Measurements from ENCODE around the gene KIF14.
"Not testable (repeated sequence)": the region's sequence is repeated elsewhere in the genome, so short reads cannot be mapped to it uniquely, and the experiment has no call there.

KIF14 gene

DNA sequence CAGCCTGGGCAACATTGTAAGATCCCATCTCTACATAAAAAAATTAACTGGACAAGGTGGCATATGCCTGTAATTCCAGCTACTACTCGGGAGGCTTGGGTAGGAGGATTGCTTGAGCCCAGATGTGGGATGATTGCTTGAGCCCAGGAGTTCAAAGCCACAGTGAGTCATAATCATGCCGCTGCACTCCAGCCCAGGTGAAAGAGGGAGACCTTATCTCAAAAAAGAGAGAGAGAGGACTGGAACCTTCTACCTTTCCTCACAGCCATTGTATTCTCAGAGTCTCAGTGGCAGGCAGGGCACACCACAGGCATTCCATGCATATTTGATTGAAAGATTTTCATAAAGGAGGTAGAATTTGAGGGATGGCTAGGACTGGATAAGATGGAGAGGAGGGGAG lies 78.4 kb downstream of the KIF14 start:
- Mint-ChIP-seq H3K27ac (no peak overlapping the region), H3K4me1 (ENCODE audit: low read depth) (peaks cover 1% of the 10 kb centered on the region), H3K36me3 (ENCODE audit: low read depth) (no peaks in the 10 kb centered on the region), H3K27me3 (ENCODE audit: low read depth) (peaks cover 9% of the 10 kb centered on the region), H3K9me3 (peaks cover 3% of the 10 kb centered on the region), H3K4me3 (no peak overlapping the region)

DNA sequence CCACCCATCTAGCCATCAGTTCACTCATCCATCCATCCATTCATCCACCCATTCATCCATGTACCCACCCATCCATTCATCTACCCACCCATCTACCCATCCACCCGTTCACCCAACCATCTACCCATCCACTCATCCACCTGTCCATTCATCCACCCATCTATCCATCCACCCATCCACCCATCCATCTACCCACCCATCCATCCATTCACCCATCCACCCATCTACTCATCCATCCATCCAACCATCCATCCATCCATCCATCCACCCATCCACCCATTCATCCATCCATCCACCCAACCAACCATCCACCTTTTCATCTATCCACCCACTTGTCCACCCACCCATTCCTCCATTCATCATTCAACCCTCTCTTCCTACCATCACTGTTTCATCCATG lies 80.3 kb downstream of the KIF14 start:
- Mint-ChIP-seq H3K27ac (no peak overlapping the region), H3K4me1 (ENCODE audit: low read depth) (no peaks in the 10 kb centered on the region), H3K27me3 (ENCODE audit: low read depth) (peaks cover 3% of the 10 kb centered on the region), H3K4me3 (no peak overlapping the region), H3K36me3 (ENCODE audit: low read depth) (no peaks in the 10 kb centered on the region), H3K9me3 (peaks cover 3% of the 10 kb centered on the region)

DNA sequence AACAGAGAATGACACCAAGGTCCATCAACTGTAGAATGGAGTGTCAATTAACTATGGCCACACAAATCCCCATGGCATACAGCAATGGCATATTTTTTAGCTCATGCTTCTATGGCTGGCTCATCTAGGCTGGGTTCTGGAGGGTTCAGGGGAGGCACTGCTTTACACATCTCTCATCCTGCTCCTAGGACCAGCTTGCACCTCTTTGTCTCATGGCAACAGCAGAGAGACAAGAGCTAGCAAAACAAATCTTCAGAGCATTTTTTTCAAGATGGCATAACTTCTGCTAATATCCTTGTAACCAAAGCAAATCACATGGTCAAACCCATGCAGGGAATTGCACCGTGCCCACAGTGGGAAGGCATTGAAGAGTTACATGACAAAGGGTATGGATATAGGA lies 82.4 kb downstream of the KIF14 start:
- H3K36me3 Mint-ChIP-seq (ENCODE audit: low read depth): peaks cover 2% of the 10 kb centered on the region
- H3K4me1 Mint-ChIP-seq (ENCODE audit: low read depth): no peaks in the 10 kb centered on the region
- H3K9me3 Mint-ChIP-seq: peaks cover 3% of the 10 kb centered on the region
- no peak overlapping the region for H3K27ac Mint-ChIP-seq
- H3K4me3 Mint-ChIP-seq: no peak overlapping the region
- H3K27me3 Mint-ChIP-seq (ENCODE audit: low read depth): peaks cover 3% of the 10 kb centered on the region

DNA sequence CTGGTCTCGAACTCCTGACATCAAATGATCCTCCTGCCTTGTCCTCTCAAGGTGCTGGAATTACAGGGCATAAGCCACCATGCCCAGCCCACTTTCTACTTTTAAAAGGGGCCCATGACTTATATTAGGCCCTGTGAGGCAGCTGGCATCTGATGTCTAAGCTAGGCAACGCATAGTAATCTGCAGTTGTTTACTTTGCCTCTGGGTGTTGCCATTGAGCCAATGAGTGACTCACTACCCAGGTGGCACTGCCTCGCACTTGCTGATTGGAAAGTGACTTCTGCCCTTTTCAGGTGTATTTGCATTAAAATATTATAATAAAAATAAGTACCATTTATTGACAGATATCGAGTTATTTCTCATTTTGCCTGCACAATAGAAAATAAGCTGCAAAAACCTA lies 84.9 kb downstream of the KIF14 start:
- H3K9me3 Mint-ChIP-seq: peaks cover 3% of the 10 kb centered on the region
- H3K4me3 Mint-ChIP-seq: no peak overlapping the region
- peaks cover 2% of the 10 kb centered on the region for H3K36me3 Mint-ChIP-seq (ENCODE audit: low read depth)
- H3K4me1 Mint-ChIP-seq (ENCODE audit: low read depth): peaks cover 6% of the 10 kb centered on the region
- H3K27me3 Mint-ChIP-seq (ENCODE audit: low read depth): peaks cover 3% of the 10 kb centered on the region
- H3K27ac Mint-ChIP-seq: no peak overlapping the region

DNA sequence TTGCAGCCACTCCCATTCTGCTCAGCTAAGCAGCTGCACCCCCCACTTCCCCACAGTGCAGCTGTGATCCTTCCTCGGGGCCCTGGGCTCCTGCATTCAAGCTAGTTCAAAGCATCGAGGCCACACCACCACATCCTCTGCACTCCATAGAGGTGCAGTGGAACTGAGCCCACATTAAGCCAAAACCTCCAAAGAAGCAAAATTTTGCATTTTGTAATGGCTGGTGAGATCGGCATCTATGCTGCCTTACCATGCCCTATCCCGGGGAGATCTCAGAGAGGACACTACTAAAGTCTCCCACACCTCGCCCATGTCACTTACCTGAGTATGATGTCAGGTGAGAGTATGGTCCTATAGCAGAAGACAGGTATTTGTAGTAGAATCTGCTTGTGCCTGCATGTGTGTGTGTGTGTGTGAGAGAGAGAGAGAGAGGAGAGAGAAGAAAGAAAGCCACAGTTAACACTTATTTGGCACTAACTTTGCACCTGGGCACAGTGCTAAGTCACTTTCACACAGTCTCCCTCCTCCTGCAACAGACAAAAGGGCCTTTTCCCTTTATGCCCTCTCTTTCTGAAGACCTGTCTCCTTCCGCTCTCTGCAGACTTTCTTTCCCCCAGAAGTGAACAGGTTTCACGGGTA lies 89.8 kb downstream of the KIF14 start:
- peaks cover 3% of the 10 kb centered on the region for H3K27me3 Mint-ChIP-seq (ENCODE audit: low read depth)
- H3K36me3 Mint-ChIP-seq (ENCODE audit: low read depth): peaks cover 2% of the 10 kb centered on the region
- peak overlapping the region; percentile 3 for H3K27ac Mint-ChIP-seq
- no peaks in the 10 kb centered on the region for H3K9me3 Mint-ChIP-seq
- no peak overlapping the region for H3K4me3 Mint-ChIP-seq
- peaks cover 8% of the 10 kb centered on the region for H3K4me1 Mint-ChIP-seq (ENCODE audit: low read depth)

DNA sequence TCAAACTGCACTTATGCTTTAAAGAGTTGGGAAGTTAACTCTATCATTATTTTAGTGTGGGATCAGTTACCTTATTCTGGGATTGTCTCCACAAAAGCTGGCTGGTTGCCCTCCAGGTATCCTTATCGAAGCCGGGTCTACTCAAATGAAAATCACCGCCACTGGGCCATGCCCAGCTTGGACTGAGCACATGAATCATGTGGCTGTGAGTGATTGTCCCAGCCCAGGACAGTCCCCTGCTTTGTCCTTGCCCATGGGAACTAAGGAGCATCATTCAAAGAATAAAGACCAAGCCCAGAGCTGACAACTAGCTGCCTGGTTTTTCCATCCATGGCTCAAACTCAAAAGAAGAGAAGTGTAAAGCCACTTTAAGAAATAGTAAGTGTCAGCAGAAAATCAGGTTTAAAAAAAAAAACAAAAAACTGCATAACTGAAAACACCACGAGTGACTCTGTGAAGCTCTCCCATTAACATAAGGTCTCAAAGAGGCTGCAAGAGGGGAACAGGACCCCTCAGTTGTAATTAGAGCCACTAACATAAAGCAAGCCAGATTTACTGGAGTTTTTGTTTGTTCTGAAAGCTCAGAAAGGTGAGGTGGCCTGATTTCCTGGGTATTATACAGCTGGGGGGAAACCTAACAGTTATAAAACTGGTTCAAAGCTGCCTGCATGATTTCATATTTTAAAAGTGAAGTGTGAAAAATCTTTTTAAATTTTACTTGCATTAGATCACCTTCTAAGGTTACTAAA lies 91.5 kb downstream of the KIF14 start:
- Mint-ChIP-seq H3K4me1 (ENCODE audit: low read depth) (peaks cover 8% of the 10 kb centered on the region), H3K36me3 (ENCODE audit: low read depth) (peaks cover 2% of the 10 kb centered on the region), H3K9me3 (no peaks in the 10 kb centered on the region), H3K27ac (no peak overlapping the region), H3K27me3 (ENCODE audit: low read depth) (peaks cover 3% of the 10 kb centered on the region), H3K4me3 (no peak overlapping the region)

DNA sequence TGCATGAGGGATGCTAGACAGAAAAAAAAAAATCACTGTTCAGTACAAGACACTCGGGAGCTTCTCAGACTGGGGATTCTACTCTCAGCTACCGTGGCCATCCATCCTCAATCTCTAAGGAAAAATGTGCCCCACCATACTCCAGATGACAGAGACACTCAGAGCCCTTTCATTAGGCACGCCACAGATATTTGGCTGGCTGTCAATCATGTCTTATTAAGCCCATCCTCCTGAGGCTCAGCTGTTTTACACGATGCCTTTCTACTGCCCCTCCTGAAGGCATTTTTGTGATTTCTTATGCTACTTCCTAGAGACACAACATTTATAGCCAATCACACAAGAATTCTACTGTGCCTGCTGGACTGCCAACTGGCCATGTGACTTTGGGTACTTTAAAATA lies 92.9 kb downstream of the KIF14 start:
- H3K27me3 Mint-ChIP-seq (ENCODE audit: low read depth): peaks cover 3% of the 10 kb centered on the region
- no peaks in the 10 kb centered on the region for H3K9me3 Mint-ChIP-seq
- no peak overlapping the region for H3K27ac Mint-ChIP-seq
- peaks cover 8% of the 10 kb centered on the region for H3K4me1 Mint-ChIP-seq (ENCODE audit: low read depth)
- H3K36me3 Mint-ChIP-seq (ENCODE audit: low read depth): no peaks in the 10 kb centered on the region
- H3K4me3 Mint-ChIP-seq: no peak overlapping the region

DNA sequence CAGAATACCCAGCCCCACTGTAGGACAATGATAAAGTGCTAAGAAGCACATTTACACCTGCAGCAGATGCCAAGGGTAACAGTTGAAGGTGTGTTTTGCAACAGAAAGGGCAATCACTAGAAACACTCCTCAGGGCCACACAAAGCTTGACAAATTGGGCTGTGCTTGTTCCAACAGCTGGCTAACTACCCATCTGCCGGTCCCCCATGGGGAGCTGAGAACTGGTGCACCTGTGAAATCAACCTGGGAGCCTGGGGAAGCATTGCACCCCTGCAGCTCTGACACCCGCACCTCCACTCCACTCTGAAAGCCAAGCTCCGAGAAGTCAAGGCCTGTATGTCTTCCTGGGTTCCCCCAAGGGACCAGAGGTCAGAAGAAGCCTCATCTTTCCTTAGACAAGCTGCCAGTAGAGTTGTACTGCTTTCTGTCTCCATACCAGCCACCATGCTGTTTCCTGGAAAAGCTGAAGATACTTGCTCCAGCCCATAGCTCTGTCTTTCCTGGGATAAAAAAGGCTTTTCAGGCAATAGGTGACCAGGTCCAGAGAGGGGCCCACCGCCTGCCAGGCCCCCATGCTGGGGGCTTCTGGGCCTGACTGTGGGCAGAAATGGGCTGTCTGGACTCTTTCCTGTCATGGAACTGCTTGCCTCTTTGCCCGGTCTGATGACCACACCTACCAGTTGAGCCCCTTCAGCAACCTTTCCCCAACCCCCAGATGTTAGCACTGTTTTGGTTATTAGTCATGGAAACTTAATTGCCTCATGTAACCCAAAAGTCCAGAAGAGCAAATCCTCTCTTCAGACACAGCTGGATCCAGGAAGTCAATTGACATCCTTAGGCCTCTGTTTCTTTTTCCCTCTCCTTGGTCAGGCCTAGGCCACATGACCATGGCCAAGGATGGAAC lies 93.6 kb downstream of the KIF14 start:
- no peak overlapping the region for H3K27ac Mint-ChIP-seq
- peaks cover 8% of the 10 kb centered on the region for H3K4me1 Mint-ChIP-seq (ENCODE audit: low read depth)
- H3K36me3 Mint-ChIP-seq (ENCODE audit: low read depth): no peaks in the 10 kb centered on the region
- peaks cover under 1% of the 10 kb centered on the region for H3K27me3 Mint-ChIP-seq (ENCODE audit: low read depth)
- H3K9me3 Mint-ChIP-seq: no peaks in the 10 kb centered on the region
- H3K4me3 Mint-ChIP-seq: no peak overlapping the region

DNA sequence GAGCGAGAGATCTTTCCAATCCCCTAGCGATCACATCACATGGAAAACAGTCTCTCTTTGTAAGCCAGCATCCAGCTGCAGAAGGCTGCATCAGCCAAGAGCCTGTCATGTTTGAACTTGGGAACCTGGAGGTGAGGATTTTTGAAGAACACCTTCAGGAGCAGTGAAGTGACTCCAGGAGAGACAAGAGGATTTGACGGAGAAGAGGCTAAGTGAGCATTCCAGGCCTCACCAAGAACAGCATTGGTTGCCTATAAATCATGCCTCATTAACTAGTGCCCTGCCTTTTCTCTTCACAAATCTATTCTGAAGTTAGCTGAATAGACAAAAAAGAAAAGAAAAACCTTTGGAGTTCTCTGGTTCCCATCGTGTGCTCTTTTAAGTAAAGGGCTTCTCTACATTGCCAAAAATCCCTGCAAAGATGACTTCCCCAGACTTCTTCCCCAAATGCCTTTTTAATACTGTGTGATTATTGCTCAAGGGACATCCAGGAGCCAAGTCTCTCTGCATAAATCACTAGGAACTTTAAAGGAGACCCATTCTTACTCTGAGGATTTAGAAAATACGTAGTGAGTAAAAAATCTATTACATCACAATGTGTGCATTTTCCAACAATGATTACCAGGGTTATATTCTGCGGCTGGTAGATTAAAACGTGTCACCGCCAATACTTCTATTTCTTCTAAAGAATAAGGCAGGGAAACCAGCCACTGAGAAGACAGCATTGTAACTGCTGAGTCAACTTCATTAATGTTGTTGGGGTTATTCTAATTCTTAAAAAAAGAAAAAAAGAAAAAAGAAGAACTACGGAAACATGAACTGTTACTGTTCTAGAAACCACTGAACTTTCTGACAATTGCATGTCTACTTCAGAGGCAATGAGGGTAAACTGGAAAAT lies 95.2 kb downstream of the KIF14 start:
- Mint-ChIP-seq H3K9me3 (no peaks in the 10 kb centered on the region), H3K27ac (no peak overlapping the region), H3K27me3 (ENCODE audit: low read depth) (no peaks in the 10 kb centered on the region), H3K36me3 (ENCODE audit: low read depth) (no peaks in the 10 kb centered on the region), H3K4me3 (no peak overlapping the region), H3K4me1 (ENCODE audit: low read depth) (no peaks in the 10 kb centered on the region)

DNA sequence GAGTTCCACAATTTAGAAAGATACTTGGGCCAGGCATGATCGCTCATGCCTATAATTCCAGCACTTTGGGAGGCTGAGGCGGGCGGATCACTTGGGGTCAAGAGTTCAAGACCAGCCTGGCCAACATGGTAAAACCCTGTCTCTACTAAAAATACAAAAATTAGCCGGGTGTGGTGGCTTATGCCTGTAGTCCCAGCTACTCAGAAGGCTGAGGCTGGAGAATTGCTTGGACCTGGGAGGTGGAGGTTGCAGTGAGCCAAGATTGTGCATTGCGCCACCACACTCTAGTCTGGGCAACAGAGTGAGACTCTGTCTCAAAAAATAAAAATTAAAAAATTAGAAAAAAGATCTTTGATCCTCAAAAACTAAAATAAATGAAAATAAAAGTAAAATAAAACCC lies 96.0 kb downstream of the KIF14 start:
- H3K27me3 Mint-ChIP-seq (ENCODE audit: low read depth); H3K36me3 Mint-ChIP-seq (ENCODE audit: low read depth); H3K4me1 Mint-ChIP-seq (ENCODE audit: low read depth); H3K4me3 Mint-ChIP-seq; H3K9me3 Mint-ChIP-seq; H3K27ac Mint-ChIP-seq: not testable (repeated sequence)

DNA sequence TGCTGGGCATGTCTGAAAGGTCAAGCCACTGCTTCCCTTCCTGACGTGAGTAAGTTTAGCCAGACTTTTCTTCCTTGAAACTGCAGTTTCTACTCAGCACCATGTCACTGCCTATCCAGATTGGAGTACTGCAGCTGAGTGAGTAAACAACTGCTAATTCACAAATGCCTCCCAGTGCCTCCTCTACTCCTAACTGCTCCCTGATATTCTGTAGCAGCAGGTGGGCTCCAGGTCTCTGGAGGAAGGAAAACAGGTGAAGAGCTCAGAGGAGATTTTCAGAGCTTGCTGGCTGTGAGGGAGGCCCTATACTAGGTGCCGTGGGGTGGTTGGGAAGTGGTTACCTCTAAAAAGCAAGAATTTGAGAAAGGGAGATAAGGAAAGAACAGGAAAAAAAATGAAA lies 96.5 kb downstream of the KIF14 start:
- Mint-ChIP-seq H3K36me3 (ENCODE audit: low read depth) (no peaks in the 10 kb centered on the region), H3K4me3 (no peak overlapping the region), H3K4me1 (ENCODE audit: low read depth) (no peaks in the 10 kb centered on the region), H3K9me3 (no peaks in the 10 kb centered on the region), H3K27me3 (ENCODE audit: low read depth) (no peaks in the 10 kb centered on the region), H3K27ac (no peak overlapping the region)

DNA sequence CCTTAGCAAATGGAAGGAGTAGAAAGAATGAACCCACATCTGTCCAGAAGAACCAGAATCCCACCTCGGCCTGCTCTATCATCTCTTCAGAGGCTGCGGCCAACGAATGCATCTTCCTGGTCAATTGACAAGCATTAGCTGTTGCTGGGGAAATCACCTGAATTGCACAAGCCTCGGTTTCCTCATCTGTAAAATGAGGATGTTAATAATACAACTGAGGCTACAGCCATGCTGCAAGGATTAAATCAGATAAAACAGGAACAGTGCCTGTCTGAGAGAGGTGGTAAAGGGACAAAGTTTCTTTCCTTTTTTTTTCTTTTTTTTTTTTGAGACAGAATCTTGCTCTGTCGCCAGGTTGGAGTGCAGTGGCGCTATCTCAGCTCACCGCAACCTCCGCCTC lies 99.8 kb downstream of the KIF14 start:
- Mint-ChIP-seq H3K4me3 (no peak overlapping the region), H3K4me1 (ENCODE audit: low read depth) (no peaks in the 10 kb centered on the region), H3K27ac (no peak overlapping the region), H3K27me3 (ENCODE audit: low read depth) (no peaks in the 10 kb centered on the region), H3K36me3 (ENCODE audit: low read depth) (no peaks in the 10 kb centered on the region), H3K9me3 (no peaks in the 10 kb centered on the region)

DNA sequence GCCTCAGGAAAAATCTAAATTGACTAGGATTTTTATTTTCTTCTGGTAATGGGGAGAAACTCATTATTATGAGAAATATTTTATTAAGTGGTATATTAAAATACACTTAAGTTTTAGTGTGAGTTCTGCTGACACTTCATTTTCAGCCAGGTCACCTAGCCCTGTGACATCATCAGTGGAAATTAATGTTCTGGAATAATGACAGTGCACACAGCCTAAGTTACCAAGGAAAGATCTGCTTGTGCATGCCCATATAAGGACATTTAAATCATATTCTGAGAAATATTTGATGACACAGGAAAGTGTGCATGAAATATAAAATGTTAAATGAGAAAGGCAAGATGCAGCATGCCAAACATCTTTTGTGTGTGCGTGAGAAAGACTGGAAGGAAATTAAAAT lies 102.0 kb downstream of the KIF14 start:
- no peaks in the 10 kb centered on the region for H3K4me1 Mint-ChIP-seq (ENCODE audit: low read depth)
- no peak overlapping the region for H3K4me3 Mint-ChIP-seq
- H3K36me3 Mint-ChIP-seq (ENCODE audit: low read depth): no peaks in the 10 kb centered on the region
- H3K9me3 Mint-ChIP-seq: no peaks in the 10 kb centered on the region
- H3K27ac Mint-ChIP-seq: no peak overlapping the region
- peaks cover 14% of the 10 kb centered on the region for H3K27me3 Mint-ChIP-seq (ENCODE audit: low read depth)

DNA sequence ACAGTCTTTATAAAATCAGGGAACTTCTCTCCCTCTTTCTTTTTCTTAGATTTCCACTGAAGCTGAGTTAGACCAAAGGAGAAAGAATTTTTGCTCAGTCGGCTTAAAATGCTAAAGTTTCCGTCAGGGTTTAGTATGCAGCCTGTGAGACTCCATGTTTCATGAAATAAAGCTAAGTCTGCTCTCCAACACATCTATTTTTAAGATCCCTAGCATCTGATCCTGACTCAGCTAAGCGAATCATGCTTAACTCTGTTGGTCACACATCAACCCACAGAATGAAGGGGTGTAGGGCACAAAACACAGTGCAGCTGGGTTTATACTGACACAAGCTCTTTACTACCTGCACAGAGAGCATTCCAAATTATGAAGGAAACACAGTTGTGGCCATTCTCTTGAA lies 108.4 kb downstream of the KIF14 start:
- Mint-ChIP-seq H3K27me3 (ENCODE audit: low read depth) (peaks cover 39% of the 10 kb centered on the region), H3K9me3 (no peaks in the 10 kb centered on the region), H3K27ac (no peak overlapping the region), H3K4me3 (no peak overlapping the region), H3K36me3 (ENCODE audit: low read depth) (no peaks in the 10 kb centered on the region), H3K4me1 (ENCODE audit: low read depth) (no peaks in the 10 kb centered on the region)
